ENCODE data around the gene TMEM132C.

TMEM132C gene

GRCh38 chr12:128459067-128459466 is 192.1 kb downstream of the TMEM132C start:
- Histone ChIP-seq H3K4me3 (ENCODE audit: low read length) (no peak overlapping the region), H3K79me2 (ENCODE audit: control insufficient read depth, low read length) (no peaks in the 10 kb centered on the region), H3K27ac (ENCODE audit: low read depth, low read length) (no peak overlapping the region)

GRCh38 chr12:128463881-128464280 is 196.9 kb downstream of the TMEM132C start:
- H3F3A ChIP-seq (ENCODE audit: control insufficient read depth, insufficient read depth) = no peaks in the 10 kb centered on the region
- no peak overlapping the region for H3K4me3 ChIP-seq (ENCODE audit: low read length)
- H3K27ac ChIP-seq (ENCODE audit: low read depth, low read length) = no peak overlapping the region
- no peaks in the 10 kb centered on the region for H3K79me2 ChIP-seq (ENCODE audit: control insufficient read depth, low read length)
- H3K4me1 ChIP-seq (ENCODE audit: control insufficient read depth, low read length) = no peaks in the 10 kb centered on the region
- TF ChIP-seq EZH2phosphoT487 (IDR thresholded peaks at IDR 0.05; ENCODE audit: borderline replicate concordance, low read length) (no peak), CTCF (IDR thresholded peaks at IDR 0.05; ENCODE audit: low read depth, low read length, poor library complexity, severe bottlenecking) (no peak)
- no peaks in the 10 kb centered on the region for H4K20me1 ChIP-seq (ENCODE audit: control insufficient read depth, insufficient read depth, low read depth, low read length)
- H3K4me2 ChIP-seq (ENCODE audit: low read length) = no peak overlapping the region
- no peaks in the 10 kb centered on the region for H3K9me2 ChIP-seq (replicated peaks; ENCODE audit: control insufficient read depth, low read length)
- no peaks in the 10 kb centered on the region for H3K36me3 ChIP-seq (ENCODE audit: control insufficient read depth, low read length)
- H3K27me3 ChIP-seq (ENCODE audit: control insufficient read depth, low read length) = no peaks in the 10 kb centered on the region
- H3K9me3 ChIP-seq (ENCODE audit: control insufficient read depth, insufficient read depth, low read length) = no peaks in the 10 kb centered on the region

More at GRCh38 chr12:128459067-128459466, 192.1 kb downstream of the TMEM132C start:
- H3K4me2 ChIP-seq (ENCODE audit: low read length) = no peak overlapping the region
- H3F3A ChIP-seq (ENCODE audit: control insufficient read depth, insufficient read depth) = no peaks in the 10 kb centered on the region
- no peaks in the 10 kb centered on the region for H3K27me3 ChIP-seq (ENCODE audit: control insufficient read depth, low read length)
- no peaks in the 10 kb centered on the region for H3K4me1 ChIP-seq (ENCODE audit: control insufficient read depth, low read length)
- H3K9me3 ChIP-seq (ENCODE audit: control insufficient read depth, insufficient read depth, low read length) = no peaks in the 10 kb centered on the region
- no peaks in the 10 kb centered on the region for H3K36me3 ChIP-seq (ENCODE audit: control insufficient read depth, low read length)
- TF ChIP-seq EZH2phosphoT487 (IDR thresholded peaks at IDR 0.05; ENCODE audit: borderline replicate concordance, low read length) (no peak), CTCF (IDR thresholded peaks at IDR 0.05; ENCODE audit: low read depth, low read length, poor library complexity, severe bottlenecking) (no peak)
- H3K9me2 ChIP-seq (replicated peaks; ENCODE audit: control insufficient read depth, low read length) = no peaks in the 10 kb centered on the region
- H4K20me1 ChIP-seq (ENCODE audit: control insufficient read depth, insufficient read depth, low read depth, low read length) = no peaks in the 10 kb centered on the region

- Histone ChIP-seq H3K27me3 (ENCODE audit: control insufficient read depth, low read length) (no peaks in the 10 kb centered on the region), H3K9me2 (replicated peaks; ENCODE audit: control insufficient read depth, low read length) (no peaks in the 10 kb centered on the region), H3K36me3 (ENCODE audit: control insufficient read depth, low read length) (no peaks in the 10 kb centered on the region), H3K4me2 (ENCODE audit: low read length) (no peak overlapping the region), H3K79me2 (ENCODE audit: control insufficient read depth, low read length) (no peaks in the 10 kb centered on the region), H3K4me1 (ENCODE audit: control insufficient read depth, low read length) (no peaks in the 10 kb centered on the region), H4K20me1 (ENCODE audit: control insufficient read depth, insufficient read depth, low read depth, low read length) (no peaks in the 10 kb centered on the region), H3K4me3 (ENCODE audit: low read length) (no peak overlapping the region), H3K9me3 (ENCODE audit: control insufficient read depth, insufficient read depth, low read length) (no peaks in the 10 kb centered on the region), H3F3A (ENCODE audit: control insufficient read depth, insufficient read depth) (no peaks in the 10 kb centered on the region), H3K27ac (ENCODE audit: low read depth, low read length) (no peak overlapping the region)
- TF ChIP-seq CTCF (IDR thresholded peaks at IDR 0.05; ENCODE audit: low read depth, low read length, poor library complexity, severe bottlenecking) (no peak), EZH2phosphoT487 (IDR thresholded peaks at IDR 0.05; ENCODE audit: borderline replicate concordance, low read length) (no peak)
Observed at GRCh38 chr12:128467882-128468281, 200.9 kb downstream of the TMEM132C start.

- Histone ChIP-seq H3K79me2 (ENCODE audit: control insufficient read depth, low read length) (no peaks in the 10 kb centered on the region), H3K4me1 (ENCODE audit: control insufficient read depth, low read length) (no peaks in the 10 kb centered on the region), H3K27ac (ENCODE audit: low read depth, low read length) (no peak overlapping the region), H3K9me3 (ENCODE audit: control insufficient read depth, insufficient read depth, low read length) (no peaks in the 10 kb centered on the region), H3K4me3 (ENCODE audit: low read length) (no peak overlapping the region), H3K27me3 (ENCODE audit: control insufficient read depth, low read length) (no peaks in the 10 kb centered on the region), H3K4me2 (ENCODE audit: low read length) (no peak overlapping the region), H3F3A (ENCODE audit: control insufficient read depth, insufficient read depth) (no peaks in the 10 kb centered on the region), H3K36me3 (ENCODE audit: control insufficient read depth, low read length) (no peaks in the 10 kb centered on the region), H3K9me2 (replicated peaks; ENCODE audit: control insufficient read depth, low read length) (no peaks in the 10 kb centered on the region), H4K20me1 (ENCODE audit: control insufficient read depth, insufficient read depth, low read depth, low read length) (no peaks in the 10 kb centered on the region)
- TF ChIP-seq CTCF (IDR thresholded peaks at IDR 0.05; ENCODE audit: low read depth, low read length, poor library complexity, severe bottlenecking) = no peak
- no peak for TF ChIP-seq EZH2phosphoT487 (IDR thresholded peaks at IDR 0.05; ENCODE audit: borderline replicate concordance, low read length)
Observed at GRCh38 chr12:128468926-128469325, 202.0 kb downstream of the TMEM132C start.

Data from DOHH2 (cell line).